Stimulated activated naive CD8-positive, alpha-beta T cell treated with anti-CD3 and anti-CD28 coated beads, Interleukin-15, Interleukin-2, amounts not matched to agents 100 ng/mL and 50 ng/mL, for 24 hours (primary cell): ENCODE measurements around the gene PTPN7.
A peak's percentile ranks its signal among the peaks of the same experiment; 100 is the strongest.
"Not testable (repeated sequence)": the region's sequence is repeated elsewhere in the genome, so short reads cannot be mapped to it uniquely, and the experiment has no call there.

Experiments used
- H3K27ac Mint-ChIP-seq: one replicate; pipeline ENCODE4 v1.8.0; 2021; ENCODE audit warnings: mild to moderate bottlenecking, mixed read lengths
- H3K27me3 Mint-ChIP-seq: one replicate; pipeline ENCODE4 v1.8.0; 2021; ENCODE audit warnings: mixed read lengths
- H3K36me3 Mint-ChIP-seq: one replicate; pipeline ENCODE4 v1.8.0; 2021; ENCODE audit warnings: low read depth, mixed read lengths
- H3K4me1 Mint-ChIP-seq: one replicate; pipeline ENCODE4 v1.8.0; 2021; ENCODE audit warnings: low read depth, mixed read lengths
- H3K4me3 Mint-ChIP-seq: one replicate; pipeline ENCODE4 v1.8.0; 2021; ENCODE audit warnings: mild to moderate bottlenecking, mixed read lengths
- H3K9me3 Mint-ChIP-seq: one replicate; pipeline ENCODE4 v1.8.0; 2021; ENCODE audit warnings: mixed read lengths

PTPN7 gene

DNA sequence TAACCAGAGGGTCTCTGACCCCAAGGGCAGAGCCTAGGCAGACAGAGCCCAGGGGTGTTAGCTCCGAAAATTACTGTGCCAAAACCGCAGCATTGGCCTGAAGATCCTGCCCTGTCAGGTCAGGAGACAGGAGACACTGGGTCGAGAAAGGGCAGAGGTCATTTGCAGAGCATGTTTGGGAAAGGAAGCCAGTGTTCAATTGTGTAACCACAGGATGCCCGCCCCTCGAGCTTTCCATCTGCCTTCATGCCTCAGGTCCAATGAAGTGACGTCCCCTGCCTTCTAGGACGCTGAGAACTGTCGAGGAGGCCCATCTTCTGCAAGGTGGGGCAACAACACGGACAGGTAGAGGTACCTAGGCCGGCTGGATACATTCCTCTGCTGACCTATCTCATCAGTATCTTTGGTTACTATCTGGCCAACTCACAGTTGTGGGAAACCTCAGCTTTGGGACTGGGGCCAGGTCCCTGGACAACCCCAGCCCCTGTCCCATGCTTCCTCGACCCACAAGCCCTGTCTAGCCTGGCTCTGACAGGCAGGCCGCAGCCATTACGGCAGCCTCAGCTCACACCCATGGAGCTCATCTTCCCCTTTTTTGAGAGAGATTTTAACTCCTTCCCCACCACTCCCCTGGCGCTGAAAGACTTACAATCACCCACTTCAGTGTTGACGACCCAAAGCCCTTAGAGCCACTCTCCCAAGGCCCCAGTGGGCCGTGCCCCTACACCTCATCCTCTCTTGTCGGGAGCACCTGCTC is 17.2 kb downstream of the PTPN7 start:
- Mint-ChIP-seq H3K4me1 (peaks cover 36% of the 10 kb centered on the region), H3K27me3 (no peaks in the 10 kb centered on the region), H3K36me3 (peaks cover 23% of the 10 kb centered on the region), H3K9me3 (no peaks in the 10 kb centered on the region), H3K27ac (peak overlapping the region; percentile 90), H3K4me3 (peak overlapping the region; percentile 96)

DNA sequence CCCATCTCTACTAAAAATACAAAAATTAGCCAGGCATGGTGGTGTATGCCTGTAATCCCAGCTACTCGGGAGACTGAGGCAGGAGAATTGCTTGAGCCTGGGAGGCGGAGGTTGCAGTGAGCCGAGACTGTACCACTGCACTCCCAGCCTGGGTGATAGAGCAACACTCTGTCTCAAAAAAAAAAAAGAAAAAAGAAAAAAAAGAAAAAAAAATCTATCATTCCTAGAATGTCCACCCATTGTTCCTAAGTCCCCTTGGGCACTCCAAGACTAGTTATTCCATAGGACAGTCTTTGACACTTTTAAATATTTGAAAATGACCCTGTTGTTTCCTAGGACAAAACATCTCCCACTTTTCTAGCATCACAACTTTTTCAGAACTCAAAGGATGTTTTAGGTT is 18.9 kb downstream of the PTPN7 start:
- not testable (repeated sequence) for H3K27me3 Mint-ChIP-seq, H3K9me3 Mint-ChIP-seq, H3K4me3 Mint-ChIP-seq
- peaks cover 36% of the 10 kb centered on the region for H3K4me1 Mint-ChIP-seq
- peaks cover 18% of the 10 kb centered on the region for H3K36me3 Mint-ChIP-seq
- peak overlapping the region; percentile 49 for H3K27ac Mint-ChIP-seq

DNA sequence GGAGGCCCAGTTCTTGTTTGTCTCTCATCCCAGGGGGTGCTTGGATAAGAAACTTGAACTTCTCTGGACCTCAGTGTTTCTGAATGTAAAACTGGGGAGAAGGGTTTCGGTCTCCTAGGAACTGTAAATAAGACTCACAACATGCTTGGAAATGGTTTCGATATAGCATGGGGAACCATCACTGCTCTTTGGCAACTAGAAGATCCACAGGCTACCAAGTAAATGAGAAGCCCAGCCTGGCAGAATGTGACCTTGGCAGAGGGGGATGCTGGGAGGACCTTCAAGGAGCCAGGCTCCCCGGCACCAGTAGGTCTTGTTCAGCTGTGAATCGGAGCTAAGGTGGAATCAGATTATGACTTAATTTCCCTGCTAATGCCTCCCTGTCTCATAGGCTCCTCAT is 19.6 kb downstream of the PTPN7 start:
- Mint-ChIP-seq H3K27me3 (no peaks in the 10 kb centered on the region), H3K36me3 (peaks cover 18% of the 10 kb centered on the region), H3K27ac (peak overlapping the region; percentile 11), H3K4me1 (peaks cover 30% of the 10 kb centered on the region), H3K9me3 (no peaks in the 10 kb centered on the region), H3K4me3 (no peak overlapping the region)

DNA sequence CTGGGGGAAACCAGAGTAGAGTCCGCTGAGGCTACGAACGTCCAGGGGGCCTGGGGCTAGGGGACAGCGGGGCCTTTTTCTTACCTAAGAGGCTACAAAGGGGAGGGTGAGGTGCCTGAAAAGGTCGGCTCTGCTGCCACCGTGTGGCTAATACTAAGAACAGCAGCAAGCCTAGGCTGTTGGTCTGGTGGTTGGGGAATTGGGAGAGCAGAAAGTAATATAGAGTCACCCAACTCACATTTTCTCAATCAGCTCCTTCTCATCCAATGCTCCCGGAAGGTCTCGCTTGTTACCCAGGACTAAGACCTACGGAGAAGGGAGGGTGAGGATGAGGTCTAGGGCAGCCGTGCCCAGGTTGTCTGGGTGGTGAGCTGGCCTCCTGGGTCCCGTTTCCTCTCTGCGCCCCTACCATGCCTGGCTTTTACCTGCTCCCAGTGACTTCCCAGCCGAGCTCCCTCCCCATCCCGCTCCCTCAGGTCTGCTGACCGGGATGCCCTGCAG is 25.1 kb downstream of the PTPN7 start:
- peaks cover 17% of the 10 kb centered on the region for H3K36me3 Mint-ChIP-seq
- no peaks in the 10 kb centered on the region for H3K4me1 Mint-ChIP-seq
- no peak overlapping the region for H3K4me3 Mint-ChIP-seq
- H3K27ac Mint-ChIP-seq = no peak overlapping the region
- no peaks in the 10 kb centered on the region for H3K9me3 Mint-ChIP-seq
- no peaks in the 10 kb centered on the region for H3K27me3 Mint-ChIP-seq

DNA sequence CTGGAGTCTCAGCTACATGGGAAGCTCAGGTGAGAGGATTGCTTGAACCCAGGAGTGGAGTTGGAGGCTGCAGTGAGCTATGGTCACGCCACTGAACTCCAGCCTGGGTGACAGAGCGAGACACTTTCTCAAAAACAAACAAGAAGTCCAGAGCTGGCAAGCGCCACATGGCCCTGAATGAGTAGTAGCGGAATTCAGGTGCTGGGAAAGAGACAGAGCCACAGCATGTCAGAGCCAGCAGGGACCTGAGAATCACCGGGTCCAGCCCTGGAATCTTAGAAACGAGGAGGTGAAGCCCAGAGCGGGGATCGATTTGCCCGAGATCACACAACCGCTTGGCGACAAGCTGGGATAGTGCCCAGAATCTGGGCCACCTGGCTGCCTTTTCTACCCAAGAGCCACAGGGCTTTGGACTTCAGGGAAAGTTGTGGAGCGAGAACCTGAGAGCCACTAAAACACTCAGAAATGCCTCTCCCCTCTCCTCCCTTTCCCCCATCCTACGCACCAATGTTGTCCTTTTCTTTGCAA is 25.7 kb downstream of the PTPN7 start:
- Mint-ChIP-seq H3K36me3 (peaks cover 17% of the 10 kb centered on the region), H3K9me3 (no peaks in the 10 kb centered on the region), H3K27me3 (no peaks in the 10 kb centered on the region), H3K4me1 (no peaks in the 10 kb centered on the region), H3K27ac (no peak overlapping the region), H3K4me3 (no peak overlapping the region)

DNA sequence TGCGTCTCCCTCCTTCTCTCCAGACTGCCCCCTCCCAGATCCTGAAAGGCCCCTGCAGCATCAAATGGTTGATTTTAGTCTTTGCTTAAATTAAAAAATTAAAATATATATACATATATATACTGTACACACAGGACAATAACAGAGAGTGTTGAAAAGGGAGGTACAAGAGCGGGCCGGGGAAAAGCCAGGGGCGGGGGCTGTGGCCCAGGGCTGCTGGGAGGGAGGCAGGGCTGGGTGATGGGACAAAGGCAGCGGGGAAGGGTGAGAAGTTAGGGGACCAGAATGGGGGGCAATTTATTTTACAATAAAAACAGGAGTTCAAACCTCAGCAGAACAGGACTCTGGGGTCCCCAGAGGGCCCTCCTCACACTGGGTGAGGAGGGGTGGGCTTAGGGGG is 26.4 kb downstream of the PTPN7 start:
- Mint-ChIP-seq H3K9me3 (no peaks in the 10 kb centered on the region), H3K4me1 (no peaks in the 10 kb centered on the region), H3K27me3 (no peaks in the 10 kb centered on the region), H3K27ac (no peak overlapping the region), H3K4me3 (no peak overlapping the region), H3K36me3 (peaks cover 17% of the 10 kb centered on the region)

DNA sequence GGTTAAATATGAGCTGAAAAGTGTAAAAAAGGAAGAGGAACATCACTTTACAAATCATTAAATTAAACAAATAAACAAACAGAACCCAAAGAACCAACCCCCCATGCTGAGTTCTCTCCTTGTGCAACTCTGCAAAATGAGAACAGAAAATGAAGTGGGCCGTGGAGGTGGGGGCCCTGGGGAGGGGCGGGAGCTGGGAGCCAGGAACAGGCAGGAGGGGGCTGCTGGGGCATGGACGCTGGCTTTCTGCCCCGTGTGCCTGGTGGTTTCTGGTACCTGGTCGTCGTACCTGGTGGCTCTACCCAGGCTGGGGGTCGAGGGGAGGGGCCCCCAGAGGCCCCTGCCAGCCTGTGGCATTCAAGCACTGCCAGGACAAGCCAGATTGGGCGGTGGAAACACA is 26.9 kb downstream of the PTPN7 start:
- Mint-ChIP-seq H3K4me1 (no peaks in the 10 kb centered on the region), H3K36me3 (peaks cover 12% of the 10 kb centered on the region)

DNA sequence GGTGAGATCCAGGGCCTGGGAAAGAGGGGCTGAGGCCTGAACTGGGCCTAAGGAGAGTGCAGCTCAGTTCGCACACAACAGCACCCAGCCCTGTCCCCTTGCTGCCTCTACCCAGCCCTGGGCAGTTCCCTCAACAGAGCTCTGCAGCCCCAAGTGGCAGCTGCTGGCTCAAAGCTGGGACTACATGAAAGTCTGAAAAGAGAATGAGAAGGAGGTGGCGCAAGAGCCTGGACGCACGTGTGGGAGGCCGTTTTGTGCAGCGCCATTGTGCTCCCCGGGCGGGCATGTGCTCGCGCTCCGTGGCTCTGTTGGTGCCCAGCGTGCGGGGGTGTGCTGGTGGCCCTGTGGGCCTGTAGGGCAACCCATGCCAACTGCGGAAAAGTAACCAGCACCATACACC is 27.4 kb downstream of the PTPN7 start:
- no peak overlapping the region for H3K27ac Mint-ChIP-seq

More for the DNA sequence above, 26.9 kb downstream of the PTPN7 start:
- Mint-ChIP-seq H3K27ac (no peak overlapping the region), H3K4me3 (no peak overlapping the region), H3K27me3 (no peaks in the 10 kb centered on the region), H3K9me3 (no peaks in the 10 kb centered on the region)

DNA sequence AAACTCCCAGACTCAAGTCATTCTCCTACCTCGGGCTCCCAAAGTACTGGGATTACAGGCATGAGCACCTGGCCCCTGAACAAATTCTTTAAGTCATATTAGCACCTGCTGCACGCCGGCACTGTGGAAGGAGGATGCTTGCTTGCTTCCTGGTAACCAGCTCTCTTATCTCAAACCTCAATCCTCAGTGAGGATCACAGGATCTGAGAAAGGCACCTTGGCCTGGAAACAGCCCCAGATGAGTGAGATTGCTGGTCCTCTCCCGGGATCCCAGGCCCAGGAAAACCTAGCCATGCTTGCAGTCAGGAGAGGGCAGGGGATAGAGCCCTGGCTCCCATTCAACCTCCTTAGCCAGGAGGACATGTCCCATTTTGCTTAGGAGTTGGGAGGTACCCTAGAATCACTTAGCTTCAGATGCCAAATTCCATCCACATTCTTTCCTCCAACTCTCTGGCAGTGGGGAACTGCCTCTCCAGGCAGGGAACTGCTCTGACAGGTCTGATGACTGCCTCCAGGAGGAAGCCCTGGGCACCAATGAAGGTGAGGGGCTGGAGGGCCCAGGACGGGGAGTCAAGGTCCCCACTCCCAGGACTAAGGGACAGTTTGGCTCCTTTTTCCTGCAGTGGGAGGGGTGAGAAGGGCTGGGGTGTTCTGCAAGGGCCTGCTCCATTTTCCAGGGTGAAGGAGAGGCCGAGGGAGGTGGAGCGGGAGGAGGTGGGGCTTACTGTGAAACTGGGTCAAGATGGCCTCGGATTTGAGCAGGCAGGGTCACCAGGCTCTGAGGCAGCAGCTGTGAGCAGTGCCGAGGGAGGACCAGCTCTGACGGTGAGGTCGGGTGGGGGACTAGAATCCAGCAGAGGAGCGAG is 28.2 kb downstream of the PTPN7 start:
- no peaks in the 10 kb centered on the region for H3K9me3 Mint-ChIP-seq
- peaks cover 4% of the 10 kb centered on the region for H3K36me3 Mint-ChIP-seq
- H3K27ac Mint-ChIP-seq = no peak overlapping the region
- H3K27me3 Mint-ChIP-seq = no peaks in the 10 kb centered on the region
- no peak overlapping the region for H3K4me3 Mint-ChIP-seq
- H3K4me1 Mint-ChIP-seq = no peaks in the 10 kb centered on the region

More for the DNA sequence above, 27.4 kb downstream of the PTPN7 start:
- Mint-ChIP-seq H3K4me1 (no peaks in the 10 kb centered on the region), H3K36me3 (peaks cover 7% of the 10 kb centered on the region), H3K9me3 (no peaks in the 10 kb centered on the region), H3K27me3 (no peaks in the 10 kb centered on the region), H3K4me3 (no peak overlapping the region)

DNA sequence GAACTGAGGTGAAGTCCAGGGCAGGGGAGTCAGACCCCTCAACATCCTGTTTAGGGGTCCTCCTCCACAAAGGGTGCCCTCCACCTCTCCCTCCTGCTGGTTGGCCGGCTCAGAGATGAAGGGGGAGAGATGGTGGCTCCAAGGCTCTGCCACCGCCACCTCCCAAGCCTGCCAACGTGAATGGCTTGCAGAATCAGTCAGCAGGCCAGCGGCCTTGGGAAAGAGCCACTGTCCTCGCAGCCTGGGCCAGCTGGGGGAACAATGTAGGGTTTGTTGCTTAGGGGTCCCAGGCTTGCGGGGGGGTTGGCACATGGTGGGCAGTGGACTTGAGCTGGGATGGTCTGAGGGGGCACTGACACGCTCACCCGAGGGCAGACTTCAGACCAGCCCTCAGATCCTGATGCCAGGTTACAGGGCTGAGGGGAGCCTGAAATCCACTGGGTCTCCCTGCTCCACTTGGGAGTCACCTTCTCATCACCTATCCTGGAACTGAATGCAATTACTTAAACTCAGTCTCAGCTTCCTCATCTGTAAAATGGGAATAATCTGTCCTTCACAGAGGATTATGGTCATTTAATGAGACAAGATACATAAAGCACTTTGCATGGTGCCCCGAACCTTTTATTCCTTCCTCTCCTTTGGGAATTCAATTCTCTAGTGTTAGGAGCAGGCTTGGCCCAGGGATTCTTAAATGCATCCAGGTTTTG is 29.4 kb downstream of the PTPN7 start:
- Mint-ChIP-seq H3K27me3 (peaks cover 6% of the 10 kb centered on the region), H3K36me3 (peaks cover 4% of the 10 kb centered on the region), H3K27ac (no peak overlapping the region), H3K9me3 (no peaks in the 10 kb centered on the region), H3K4me1 (no peaks in the 10 kb centered on the region), H3K4me3 (no peak overlapping the region)

DNA sequence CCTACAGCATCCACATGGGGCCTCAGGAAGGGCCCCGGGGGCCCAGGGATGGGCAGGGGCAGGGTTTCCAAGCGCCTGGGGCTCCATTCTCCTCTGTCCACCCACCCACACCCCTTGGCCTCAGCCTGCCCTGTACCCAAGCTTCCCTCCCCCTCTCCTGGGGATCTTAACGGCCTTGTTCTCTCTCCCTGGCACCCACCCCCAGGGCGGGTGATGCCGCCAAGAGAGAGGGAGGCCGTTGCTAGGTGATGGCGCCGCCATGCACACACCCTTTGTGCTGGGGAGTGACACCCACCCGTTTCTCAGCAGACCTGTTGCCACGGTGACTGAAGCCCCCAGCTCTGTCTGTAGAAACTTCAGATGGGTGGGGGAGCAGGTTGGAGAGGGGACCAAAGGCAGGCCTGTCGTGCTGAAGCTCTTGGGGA is 30.1 kb downstream of the PTPN7 start:
- Mint-ChIP-seq H3K27me3 (peaks cover 9% of the 10 kb centered on the region), H3K4me1 (no peaks in the 10 kb centered on the region), H3K36me3 (peaks cover 4% of the 10 kb centered on the region), H3K4me3 (no peak overlapping the region), H3K27ac (no peak overlapping the region), H3K9me3 (no peaks in the 10 kb centered on the region)

DNA sequence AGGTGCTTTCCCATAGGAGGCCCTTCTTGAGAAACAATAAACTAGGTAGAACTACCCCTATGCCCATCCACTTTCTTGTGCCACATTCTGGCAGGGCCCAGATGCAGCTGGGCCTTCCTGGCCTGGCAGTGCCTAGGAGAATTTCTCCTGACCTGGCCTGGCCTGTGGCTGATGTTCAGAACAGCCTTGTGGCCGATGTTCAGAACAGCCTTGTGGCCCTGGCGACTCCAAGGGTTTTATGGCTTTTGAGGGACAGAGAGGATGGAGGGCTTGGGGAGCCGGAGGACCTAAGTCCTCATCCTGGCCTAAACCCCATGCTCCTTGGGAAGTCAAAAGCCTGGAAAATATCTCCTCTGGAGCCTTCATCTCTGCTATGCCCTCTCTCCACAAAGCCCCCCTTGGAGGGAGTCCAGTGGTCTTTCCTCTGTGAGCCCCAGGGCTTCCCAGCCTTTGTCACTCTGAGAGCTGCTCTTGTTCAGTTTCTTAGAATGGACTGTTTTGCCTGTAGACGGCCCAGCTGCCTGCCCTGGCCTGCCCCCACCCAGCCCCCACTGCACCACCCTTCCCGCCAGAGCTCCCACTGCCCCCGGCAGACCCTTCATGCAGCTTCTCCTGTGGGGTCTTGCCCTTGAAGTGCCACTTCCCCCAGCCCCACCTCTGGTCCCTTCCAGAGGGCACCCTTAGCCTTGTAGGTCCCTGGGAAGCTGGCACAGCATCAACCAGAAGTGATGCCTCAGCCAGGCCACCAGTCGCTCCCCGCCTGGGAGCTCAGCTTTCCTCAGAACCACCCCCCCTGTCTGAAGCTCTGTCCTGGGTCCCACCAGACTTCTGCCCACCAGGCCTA is 30.7 kb downstream of the PTPN7 start:
- Mint-ChIP-seq H3K27ac (no peak overlapping the region), H3K27me3 (peaks cover 9% of the 10 kb centered on the region), H3K4me1 (no peaks in the 10 kb centered on the region), H3K36me3 (peaks cover 4% of the 10 kb centered on the region), H3K9me3 (no peaks in the 10 kb centered on the region), H3K4me3 (no peak overlapping the region)

DNA sequence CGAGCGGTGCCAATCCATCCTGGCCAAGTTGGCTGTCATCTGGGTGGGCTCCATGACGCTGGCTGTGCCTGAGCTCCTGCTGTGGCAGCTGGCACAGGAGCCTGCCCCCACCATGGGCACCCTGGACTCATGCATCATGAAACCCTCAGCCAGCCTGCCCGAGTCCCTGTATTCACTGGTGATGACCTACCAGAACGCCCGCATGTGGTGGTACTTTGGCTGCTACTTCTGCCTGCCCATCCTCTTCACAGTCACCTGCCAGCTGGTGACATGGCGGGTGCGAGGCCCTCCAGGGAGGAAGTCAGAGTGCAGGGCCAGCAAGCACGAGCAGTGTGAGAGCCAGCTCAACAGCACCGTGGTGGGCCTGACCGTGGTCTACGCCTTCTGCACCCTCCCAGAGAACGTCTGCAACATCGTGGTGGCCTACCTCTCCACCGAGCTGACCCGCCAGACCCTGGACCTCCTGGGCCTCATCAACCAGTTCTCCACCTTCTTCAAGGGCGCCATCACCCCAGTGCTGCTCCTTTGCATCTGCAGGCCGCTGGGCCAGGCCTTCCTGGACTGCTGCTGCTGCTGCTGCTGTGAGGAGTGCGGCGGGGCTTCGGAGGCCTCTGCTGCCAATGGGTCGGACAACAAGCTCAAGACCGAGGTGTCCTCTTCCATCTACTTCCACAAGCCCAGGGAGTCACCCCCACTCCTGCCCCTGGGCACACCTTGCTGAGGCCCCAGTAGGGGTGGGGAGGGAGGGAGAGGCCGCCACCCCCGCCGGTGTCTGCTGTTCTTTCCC is 32.4 kb downstream of the PTPN7 start:
- peaks cover 12% of the 10 kb centered on the region for H3K27me3 Mint-ChIP-seq
- H3K9me3 Mint-ChIP-seq = no peaks in the 10 kb centered on the region
- no peak overlapping the region for H3K4me3 Mint-ChIP-seq
- no peaks in the 10 kb centered on the region for H3K36me3 Mint-ChIP-seq
- H3K4me1 Mint-ChIP-seq = no peaks in the 10 kb centered on the region
- H3K27ac Mint-ChIP-seq = no peak overlapping the region
